ENCODE data around the gene NUP43.
A peak's percentile ranks its signal among the peaks of the same experiment; 100 is the strongest.
"Not testable (repeated sequence)": the region's sequence is repeated elsewhere in the genome, so short reads cannot be mapped to it uniquely, and the experiment has no call there.

NUP43 gene

DNA sequence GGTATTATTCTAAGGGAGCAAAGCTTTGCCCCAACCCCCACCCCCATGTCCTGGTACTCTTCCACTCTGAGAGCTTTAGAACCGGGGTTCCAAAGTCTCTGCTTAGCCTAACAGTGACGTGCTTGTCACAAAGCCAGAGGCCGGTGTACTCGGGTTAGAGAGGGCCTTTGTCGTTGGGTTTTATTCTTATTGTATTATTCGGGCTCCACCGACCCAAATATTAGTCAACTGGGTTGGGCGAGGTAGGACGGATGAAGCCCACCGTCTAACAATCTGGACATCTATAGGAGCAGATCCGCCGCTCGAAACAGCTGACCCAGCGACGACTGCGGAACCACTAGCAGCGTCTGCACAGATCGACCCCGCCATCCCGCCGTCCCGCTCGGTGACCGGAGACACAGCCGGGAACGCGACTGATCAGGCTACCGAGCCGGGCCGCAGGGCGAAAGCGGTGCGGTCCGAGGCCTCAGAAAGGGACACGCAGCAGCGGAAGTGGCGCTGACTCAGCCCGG, 2.8 kb upstream of the NUP43 start:
- DNase-seq (ENCODE audit: low read depth): not testable (repeated sequence)

DNA sequence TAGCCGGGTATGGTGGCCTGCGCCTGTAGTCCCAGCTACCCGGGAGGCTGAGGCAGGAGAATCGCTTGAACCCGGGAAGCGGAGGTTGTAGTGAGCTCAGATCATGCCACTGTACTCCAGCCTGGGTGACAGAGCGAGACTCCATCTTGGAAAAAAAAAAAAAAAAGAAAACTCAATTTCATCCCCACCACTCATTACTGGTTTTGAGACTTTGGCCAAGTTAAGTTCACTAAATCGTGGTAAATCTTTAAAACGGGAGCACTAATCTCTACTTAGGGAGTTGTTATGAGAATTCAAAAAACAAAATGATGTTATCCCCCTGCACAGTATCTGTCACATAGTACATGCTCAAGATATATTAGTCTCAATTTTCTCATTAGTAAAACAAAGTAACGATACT, 1.1 kb downstream of the NUP43 start:
- DNase-seq (ENCODE audit: low read depth): not testable (repeated sequence)

DNA sequence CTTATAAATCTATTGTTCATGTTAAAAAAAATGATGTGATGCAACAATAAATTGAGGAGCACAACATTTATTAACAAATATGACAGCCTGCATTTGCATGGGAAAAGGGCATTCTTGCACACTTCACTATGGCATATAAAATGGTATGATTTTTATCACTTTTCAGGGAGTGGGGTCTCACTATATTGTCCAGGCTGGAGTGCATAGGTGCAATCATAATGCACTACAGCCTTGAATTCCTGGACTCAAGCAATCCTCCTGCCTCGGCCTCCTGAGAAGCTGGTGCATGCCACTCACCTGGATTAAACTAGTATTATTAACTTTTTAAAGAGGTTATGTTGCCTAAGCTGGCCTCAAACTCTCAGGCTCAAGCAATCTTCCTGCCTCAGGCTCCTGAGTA, 11.4 kb downstream of the NUP43 start:
- DNase-seq (ENCODE audit: low read depth): no peak

DNA sequence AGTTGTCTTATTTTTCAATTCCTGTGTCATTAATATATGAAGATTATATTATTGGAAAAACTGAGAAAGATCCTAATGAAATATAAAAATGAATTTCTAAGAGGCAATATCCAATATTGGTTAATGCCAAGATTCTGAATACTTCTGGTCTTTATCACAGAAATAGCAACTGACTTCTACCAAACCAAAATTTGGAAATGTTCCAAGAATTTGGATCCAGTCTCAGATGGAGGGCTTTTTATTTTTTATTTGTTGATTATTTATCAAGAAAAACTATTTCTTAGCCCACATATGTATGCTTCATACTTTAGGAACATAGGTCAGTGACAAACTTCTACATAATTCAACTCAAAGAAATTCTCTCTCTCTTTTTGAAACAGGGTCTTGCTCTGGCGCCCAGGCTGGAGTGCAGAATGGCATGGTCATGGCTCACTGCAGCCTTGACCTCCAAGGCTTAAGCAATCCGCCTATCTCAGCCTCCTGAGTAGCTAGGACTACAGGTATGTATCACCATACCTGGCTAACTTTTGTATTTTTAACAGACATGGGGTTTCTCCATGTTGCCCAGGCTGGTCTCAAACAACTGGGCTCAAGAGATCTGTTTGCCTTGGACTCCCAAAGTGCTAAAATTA, 13.1 kb downstream of the NUP43 start:
- DNase-seq (ENCODE audit: low read depth): no peak

DNA sequence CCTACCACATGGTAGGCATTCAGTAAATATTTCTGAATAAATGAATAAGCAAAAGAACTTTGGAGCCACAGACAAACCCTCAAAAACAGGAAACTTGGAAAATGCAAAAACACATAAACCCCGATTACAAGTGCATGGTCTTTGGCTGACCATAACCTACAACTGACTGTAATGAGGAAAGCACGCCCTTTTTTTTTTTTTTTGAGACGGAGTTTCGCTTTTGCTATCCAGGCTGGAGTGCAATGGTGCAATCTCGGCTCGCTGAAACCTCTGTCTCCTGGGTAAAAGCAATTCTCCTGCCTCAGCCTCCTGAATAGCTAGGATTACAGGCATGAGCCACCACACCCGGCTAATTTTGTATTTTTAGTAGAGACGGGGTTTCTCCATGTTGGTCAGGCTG, 16.5 kb downstream of the NUP43 start:
- DNase-seq (ENCODE audit: low read depth): no peak

DNA sequence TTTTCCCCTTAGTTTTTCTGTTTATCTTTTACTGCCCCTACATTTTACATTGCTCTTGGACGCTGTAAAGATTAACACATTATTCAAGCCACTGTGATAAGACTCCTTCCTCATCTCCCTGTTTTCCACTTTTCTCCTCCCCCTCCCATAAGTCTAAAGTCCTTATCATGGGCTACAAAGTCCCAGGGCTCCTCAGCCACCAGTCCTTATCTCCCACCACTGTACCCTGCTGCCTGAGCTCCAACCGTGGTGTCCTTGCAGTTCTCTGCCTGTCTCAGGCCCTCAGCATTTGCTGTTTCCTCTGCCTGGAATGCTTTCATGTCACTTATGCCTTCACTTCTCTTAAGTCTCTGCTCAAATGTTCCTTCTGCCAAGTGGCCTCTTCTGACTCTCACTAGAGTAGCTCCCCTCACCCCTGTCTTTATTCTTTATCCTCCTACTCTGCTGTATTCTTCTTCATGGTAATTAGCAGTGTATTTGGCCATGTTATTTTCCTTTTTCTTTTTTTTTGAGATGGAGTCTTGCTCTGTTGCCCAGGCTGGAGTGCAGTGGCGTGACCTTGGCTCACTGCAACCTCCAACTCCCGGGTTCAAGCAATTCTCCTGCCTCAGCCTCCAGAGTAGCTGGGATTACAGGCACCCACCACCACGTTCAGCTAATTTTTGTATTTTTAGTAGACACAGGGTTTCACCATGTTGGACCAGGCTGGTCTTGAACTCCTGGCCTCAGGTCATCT, 17.7 kb downstream of the NUP43 start:
- DNase-seq (ENCODE audit: low read depth): no peak

DNA sequence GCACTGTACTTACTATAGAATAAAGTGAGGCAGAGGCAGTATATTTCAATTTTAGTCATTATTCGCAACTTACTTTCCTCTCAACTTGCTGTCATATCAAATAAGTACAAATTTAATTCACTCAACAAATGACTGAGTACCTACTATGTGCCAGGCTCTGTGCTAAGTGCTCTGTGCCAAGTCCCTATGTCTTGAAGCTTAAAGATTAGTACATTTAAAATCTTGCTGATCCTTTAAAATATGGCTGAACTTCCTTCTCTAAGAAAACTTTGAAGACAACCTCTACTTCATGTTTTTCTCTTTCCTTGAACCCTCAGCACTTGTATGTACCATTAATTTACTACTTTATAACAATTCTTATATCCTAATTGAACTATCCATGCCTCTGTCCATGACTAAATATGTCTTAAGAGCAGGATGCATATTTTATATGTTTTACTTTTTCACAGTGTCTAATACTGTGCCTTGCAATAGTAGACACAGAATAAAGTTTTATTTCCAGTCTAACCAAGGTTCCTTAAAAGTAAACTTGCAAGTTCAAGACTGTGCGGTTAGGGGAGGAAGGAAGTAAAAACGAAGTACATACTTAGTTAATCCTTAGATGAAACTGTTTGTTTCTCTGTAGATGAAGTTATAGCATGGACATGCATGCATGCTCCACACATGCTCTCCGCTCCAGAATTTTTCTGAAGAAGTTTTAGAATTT, 18.4 kb downstream of the NUP43 start:
- DNase-seq (ENCODE audit: low read depth): no peak

DNA sequence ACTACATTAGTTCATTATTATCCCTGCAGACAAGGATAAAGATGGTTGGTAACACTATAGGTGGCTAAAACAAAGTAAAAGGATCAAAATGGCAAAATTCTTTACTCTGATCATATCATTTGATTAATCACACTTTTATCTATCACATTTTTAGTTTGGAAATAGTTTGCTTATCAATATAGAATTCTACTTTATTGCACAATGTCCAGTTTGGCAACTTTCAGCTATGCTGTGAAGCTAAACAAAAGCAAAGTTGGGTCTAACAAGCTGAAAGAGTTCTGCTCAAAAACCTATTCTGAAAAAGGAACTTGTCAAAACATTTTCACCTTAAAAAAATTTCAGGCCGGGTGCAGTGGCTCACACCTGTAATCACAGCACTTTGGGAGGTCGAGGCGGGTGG, 20.5 kb downstream of the NUP43 start:
- no peak for DNase-seq (ENCODE audit: low read depth)

DNA sequence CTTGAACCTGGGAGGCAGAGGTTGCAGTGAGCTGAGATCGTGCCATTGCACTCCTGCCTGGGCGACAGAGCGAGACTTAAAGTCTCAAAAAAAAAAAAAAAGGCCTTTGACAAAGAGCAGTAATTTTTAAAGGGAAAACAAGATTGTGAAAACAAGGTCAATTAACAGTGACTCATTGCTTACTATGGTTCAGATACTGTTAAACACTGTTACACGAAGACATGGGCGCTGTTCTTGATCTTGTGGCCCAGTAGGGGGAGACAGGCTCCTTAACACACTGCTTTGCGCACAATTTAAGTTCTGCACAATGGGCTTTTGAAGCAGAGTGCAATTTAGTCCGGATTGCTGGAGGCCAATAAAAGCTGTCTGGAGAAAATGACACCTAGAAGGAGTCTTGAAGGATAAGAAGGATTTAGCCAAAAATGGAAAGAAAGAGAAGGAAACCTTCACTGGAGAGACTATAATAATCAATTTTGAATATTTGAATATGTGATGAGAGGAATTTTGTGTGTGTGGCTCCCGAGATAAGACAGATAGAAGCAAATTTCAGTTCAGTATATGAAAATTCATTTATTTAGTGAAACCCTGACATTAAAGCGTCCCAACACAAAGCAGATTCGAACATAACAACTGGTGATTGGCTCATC, 22.4 kb downstream of the NUP43 start:
- DNase-seq (ENCODE audit: low read depth): no peak

DNA sequence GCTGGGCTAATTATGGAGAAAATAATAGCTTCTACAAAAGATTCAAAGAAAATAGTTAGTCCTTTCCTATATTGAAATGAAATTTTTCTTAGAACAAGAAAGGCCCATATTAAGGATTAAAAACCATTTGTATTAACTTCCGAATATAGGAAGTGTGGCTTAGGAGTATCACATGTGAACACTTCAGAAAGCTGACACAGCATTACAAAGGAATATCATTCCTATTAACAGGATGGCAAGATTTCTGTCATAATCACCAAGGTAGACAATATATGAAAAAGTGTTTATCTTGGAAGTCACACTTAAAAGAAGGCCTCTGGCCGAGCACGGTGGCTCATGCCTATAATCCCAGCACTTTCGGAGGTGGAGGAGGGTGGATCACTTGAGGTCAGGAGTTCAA, 23.1 kb downstream of the NUP43 start:
- DNase-seq (ENCODE audit: low read depth): no peak

DNA sequence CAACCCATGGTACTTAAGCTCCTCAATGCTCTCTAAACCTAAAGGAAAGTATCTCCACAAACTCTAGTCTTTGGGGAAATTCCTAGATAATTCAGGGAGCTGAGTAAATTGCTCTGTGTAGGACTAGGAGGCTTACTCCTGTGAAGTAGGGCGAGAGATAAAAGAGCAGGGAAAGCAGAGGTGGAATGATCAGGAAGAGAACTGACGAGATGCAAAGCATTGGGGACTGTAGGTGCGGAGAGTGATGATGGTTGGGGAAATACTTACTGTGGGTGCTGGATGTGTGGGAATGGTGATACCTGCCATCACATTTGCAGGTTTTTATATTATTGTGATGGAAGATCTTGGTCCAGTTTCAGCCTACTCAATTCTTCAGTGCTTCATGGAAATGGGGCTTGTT, 26.8 kb downstream of the NUP43 start:
- no peak for DNase-seq (ENCODE audit: low read depth)

DNA sequence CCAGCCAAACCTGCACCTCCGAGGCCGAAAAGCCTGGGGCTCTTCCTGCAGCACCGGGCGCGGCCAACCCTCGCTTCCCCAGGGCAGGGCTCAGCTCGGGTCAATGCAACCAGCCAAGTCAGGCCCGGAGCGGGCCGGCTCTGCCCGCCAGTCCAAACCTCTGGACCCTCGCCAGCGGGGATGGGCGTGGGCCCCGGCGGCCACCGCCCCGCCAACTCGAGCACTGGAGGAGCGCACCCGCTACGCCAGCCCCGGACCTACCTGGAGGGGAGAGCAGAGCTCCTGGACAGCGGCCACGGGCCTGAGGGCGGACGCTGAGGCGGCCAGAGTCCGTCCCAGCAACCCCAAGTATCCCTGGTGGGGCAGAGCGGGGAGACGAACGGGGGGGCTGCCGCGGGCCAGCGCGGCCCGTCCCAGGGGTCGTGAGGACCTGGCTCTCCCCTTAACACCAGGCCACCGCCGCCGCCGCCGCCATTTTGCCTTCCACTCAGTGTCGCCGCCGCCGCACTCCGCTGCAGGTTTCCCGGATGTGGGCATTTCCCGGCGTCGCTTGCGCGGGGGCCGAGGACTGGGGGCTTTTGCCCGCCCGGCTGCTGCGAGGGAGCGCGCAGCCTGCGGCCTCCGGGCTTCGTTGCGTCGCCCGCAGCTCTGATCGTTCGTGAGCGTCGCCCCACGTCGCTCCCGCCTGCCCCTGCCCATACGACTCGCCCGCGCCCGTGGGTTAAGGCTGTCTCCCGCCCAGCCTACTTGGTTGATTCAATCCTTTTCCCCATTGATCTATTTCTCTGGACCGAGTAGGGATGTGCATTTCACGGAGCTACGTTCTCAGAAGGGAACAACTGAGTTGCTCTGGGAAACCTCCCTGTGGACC, 28.5 kb downstream of the NUP43 start, which contains the start of gene LATS1:
Gene LATS1, minus strand, starts transcription at position 514 of the 871 bp plus-strand sequence. CDS start 15,975 bp downstream, outside the sequence.
- peak; percentile 90 for DNase-seq (ENCODE audit: low read depth)

DNA sequence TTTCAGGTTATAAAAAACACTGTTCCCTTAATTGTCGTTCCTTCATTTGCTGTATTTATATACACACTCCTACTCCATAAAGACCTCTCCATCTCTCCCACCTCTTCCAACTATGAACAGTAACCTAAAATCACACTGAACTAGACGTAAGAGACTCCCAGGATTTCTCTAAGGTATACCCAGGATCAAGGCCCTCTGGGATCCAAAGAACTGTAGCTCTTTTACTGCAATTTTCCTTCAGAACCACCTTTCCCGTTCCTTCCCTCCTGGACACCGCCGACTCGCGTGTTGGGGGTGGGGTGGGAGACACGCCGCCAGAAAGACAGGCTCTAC, 29.1 kb downstream of the NUP43 start:
- DNase-seq (ENCODE audit: low read depth): no peak

DNA sequence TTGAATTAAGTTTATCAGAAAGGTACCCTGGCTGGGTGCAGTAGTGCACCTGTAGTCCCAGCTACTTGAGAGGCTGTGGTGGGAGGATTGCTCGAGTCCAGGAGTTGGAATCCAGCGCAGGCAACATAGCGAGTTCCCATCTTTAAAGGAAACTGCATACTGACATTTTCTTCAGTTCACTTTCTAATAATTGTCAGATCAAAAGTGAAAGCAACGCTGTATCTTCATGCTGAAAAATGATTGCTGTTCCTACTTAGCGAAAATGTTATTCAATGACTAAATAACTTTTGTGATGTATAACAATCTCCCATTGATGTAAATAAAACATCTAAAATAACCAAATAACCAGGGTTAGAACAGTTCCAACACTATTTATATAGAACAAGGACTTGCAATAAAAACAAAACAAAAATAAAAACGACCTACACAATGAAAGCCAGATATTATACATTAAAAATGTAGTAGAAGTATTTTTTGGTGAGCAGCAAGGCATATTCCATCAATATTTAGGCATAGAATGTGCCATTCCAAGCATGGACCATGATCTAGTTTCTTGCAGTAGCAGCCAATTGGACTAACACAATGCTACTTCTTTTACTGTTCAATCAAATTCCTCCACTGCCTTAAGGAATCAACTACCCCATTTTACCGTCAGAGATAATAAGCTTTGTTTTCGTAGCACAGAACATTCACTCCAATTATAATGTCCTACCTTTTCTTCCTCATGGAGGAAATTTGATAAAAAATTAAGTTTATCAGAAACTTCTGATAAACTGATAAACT, 30.0 kb downstream of the NUP43 start:
- DNase-seq (ENCODE audit: low read depth): no peak

DNA sequence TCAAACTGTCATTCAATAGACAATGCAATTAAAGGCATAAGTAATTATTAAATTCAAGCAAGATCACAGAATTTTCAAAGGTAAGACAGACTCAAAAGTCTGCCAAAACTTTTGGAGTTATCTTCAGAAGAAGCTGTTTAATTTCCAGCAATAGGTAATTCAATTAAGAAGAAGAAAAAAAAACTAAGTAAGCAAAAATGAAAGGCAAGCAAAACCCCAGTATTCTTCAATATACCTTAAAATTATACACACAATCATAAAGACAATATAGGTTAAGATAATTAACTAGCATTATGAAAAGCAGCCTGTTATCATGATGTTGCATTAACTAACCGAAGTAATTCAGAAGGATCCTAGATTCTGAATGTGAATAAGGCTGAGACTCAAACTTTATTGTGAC, 31.9 kb downstream of the NUP43 start:
- DNase-seq (ENCODE audit: low read depth): no peak

DNA sequence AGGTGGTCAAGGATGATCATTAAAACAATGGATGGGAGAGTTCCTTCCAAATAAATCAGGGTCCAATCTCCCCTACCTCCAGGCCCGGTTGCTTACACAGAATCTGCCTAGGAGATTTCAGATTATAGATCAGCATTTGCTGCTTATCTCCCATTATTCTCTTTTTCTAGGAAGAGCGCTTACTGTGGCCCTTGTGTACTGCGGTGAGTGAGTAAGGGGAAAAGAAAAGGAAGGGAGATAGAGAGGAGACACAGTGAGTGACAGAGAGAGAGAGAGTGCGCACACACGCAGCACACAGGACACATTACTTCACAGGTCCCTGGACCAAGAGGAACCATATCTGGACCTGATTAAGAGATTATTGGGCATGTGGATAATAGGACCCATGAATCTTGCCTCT, 34.6 kb downstream of the NUP43 start:
- no peak for DNase-seq (ENCODE audit: low read depth)

DNA sequence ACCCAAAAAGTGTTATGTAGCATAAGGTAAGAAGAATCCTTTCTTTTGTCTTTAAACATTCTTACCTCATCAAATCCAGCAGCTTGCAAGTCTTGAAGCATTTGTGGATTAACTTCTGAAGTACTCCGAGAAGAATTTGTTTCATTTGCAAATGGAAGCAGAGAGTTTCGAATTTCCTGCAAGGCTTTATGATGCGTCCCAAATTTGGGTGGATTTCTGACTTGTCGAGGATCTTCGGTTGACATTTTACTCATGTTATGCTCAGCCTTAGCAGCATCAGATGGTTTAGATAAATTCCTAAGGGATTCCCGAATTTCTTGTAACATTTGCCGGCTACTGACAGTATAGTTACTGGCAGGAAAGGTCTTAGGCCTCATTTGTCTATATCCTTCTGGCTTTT, 44.6 kb downstream of the NUP43 start:
- no peak for DNase-seq (ENCODE audit: low read depth)

DNA sequence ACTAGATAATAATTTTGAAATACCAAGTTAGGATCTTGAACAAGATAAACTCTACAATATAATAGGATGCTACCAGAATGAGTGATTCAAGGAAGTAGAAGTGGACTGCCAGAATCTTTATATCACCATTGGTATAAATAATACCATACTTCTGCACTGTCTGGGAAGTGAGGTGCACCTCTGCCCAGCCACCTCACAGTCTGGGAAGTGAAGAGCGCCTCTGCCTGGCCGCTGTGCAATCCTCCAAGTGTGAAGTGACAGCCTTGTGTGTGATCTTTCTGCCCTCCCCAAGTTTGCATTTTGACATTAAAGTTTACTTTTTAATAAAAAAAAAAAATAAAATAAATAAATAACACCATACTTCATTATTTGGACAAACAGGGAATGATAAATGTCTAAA, 47.2 kb downstream of the NUP43 start:
- DNase-seq (ENCODE audit: low read depth): no peak

DNA sequence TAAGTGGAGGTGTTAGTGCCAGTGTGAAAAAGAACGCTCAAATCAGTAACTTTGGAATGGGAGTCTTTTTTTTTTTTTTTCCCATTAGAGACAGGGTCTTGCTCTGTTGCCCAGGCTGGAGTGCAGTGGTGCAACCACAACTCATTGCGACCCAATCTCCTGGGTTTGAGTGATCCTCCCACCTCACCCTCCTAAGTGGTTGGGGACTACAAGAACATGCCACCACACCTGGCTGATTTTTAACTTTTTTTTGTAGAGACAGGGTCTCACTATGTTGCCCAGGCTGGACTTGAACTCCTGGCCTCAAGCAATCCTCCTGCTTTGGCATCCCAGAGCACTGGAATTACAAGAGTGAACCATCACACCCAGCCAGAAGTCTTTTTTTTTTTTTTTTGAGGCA, 48.2 kb downstream of the NUP43 start:
- no peak for DNase-seq (ENCODE audit: low read depth)

DNA sequence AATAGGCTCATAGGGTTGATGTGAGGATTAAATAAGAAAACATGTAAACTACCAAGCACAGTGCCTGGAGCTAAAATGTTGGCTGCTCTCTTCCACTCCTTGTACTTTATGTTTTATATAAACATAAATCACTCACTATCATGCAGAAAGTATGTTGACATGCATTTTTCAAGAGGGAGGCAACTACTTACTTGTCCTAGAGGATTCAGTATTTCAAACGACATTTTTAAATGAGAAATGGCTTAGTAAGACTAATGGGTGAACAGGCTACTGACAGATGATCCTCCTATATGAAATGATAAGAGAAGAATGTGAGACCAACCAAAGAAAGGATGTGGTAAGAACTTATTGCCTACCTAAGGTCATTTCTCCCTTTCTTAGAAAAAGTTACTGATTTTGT, 49.4 kb downstream of the NUP43 start:
- no peak for DNase-seq (ENCODE audit: low read depth)

DNA sequence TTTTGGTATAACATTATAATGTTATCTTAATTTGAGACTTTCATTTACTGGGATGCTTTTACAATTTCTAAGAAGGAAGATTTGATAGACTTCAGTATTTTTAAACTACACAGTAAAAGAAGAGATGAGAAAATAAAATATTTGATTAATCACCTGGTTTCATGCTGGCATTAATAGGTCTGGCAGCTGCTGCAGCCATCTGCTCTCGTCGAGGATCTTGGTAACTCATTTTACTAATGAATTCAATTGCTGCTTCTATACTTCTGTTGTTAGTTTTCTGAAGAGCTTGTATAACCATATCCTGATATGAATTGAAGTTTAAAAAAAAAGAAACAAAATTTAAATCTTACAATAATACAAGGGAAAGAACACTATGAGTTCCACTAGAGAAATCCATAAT, 51.4 kb downstream of the NUP43 start:
- DNase-seq (ENCODE audit: low read depth): no peak
